Adipocyte (in vitro differentiated cells): ENCODE measurements around the gene NUP43.
"Not testable (repeated sequence)": the region's sequence is repeated elsewhere in the genome, so short reads cannot be mapped to it uniquely, and the experiment has no call there.

Source experiments
- DNase-seq: peaks from one replicate; pipeline ENCODE4 v3.0.0-alpha.2; 2015; ENCODE audit warnings: low read depth
- H3K27me3 ChIP-seq: replicated peaks from 2 replicates; pipeline ENCODE4 v1.7.0; 2013; ENCODE audit warnings: mild to moderate bottlenecking, low read length, moderate library complexity; ENCODE audit not compliant: control insufficient read depth, insufficient read depth
- H3K36me3 ChIP-seq: 2 replicates; pipeline ENCODE4 v1.7.0; 2013; ENCODE audit warnings: low read length, mild to moderate bottlenecking, moderate library complexity; ENCODE audit not compliant: control insufficient read depth, insufficient read depth, severe bottlenecking
- H3K4me1 ChIP-seq: 2 replicates; pipeline ENCODE4 v1.7.0; 2013; ENCODE audit warnings: mild to moderate bottlenecking, low read length, moderate library complexity; ENCODE audit not compliant: control insufficient read depth, insufficient read depth
- H3K4me3 ChIP-seq: 2 replicates; pipeline ENCODE4 v1.7.0; 2013; ENCODE audit warnings: mild to moderate bottlenecking, low read length, moderate library complexity
- H3K9ac ChIP-seq: 2 replicates; pipeline ENCODE4 v1.7.0; 2013; ENCODE audit warnings: mild to moderate bottlenecking, low read length, moderate library complexity
- H3K9me3 ChIP-seq: 2 replicates; pipeline ENCODE4 v1.7.0; 2013; ENCODE audit warnings: mild to moderate bottlenecking, low read length, moderate library complexity; ENCODE audit not compliant: control insufficient read depth

The NUP43 gene

GRCh38 chr6:149761438-149761837 is 15.1 kb upstream of the NUP43 start:
- Histone ChIP-seq H3K4me3 (no peak overlapping the region), H3K9me3 (peaks cover 3% of the 10 kb centered on the region), H3K4me1 (peaks cover 22% of the 10 kb centered on the region), H3K27me3 (no peaks in the 10 kb centered on the region), H3K9ac (no peak overlapping the region), H3K36me3 (peaks cover 21% of the 10 kb centered on the region)
- no peak for DNase-seq

GRCh38 chr6:149756261-149756636 is 9.9 kb upstream of the NUP43 start:
- Histone ChIP-seq H3K4me1 (peaks cover 22% of the 10 kb centered on the region), H3K36me3 (peaks cover 17% of the 10 kb centered on the region), H3K27me3 (no peaks in the 10 kb centered on the region), H3K9ac (no peak overlapping the region), H3K4me3 (no peak overlapping the region), H3K9me3 (no peaks in the 10 kb centered on the region)
- DNase-seq = no peak

GRCh38 chr6:149755300-149756260 is 9.3 kb upstream of the NUP43 start:
- DNase-seq = no peak
- no peak overlapping the region for H3K4me3 ChIP-seq
- H3K36me3 ChIP-seq = peaks cover 17% of the 10 kb centered on the region
- H3K4me1 ChIP-seq = peaks cover 28% of the 10 kb centered on the region
- no peak overlapping the region for H3K9ac ChIP-seq
- no peaks in the 10 kb centered on the region for H3K27me3 ChIP-seq
- no peaks in the 10 kb centered on the region for H3K9me3 ChIP-seq

- H3K4me1 ChIP-seq = peaks cover 30% of the 10 kb centered on the region
- peaks cover 6% of the 10 kb centered on the region for H3K36me3 ChIP-seq
- DNase-seq = no peak
Measured at GRCh38 chr6:149754548-149754947, 8.2 kb upstream of the NUP43 start.

GRCh38 chr6:149753374-149753637 is 7.0 kb upstream of the NUP43 start:
- H3K9me3 ChIP-seq, H3K9ac ChIP-seq, H3K4me3 ChIP-seq, H3K36me3 ChIP-seq, DNase-seq, H3K27me3 ChIP-seq: not testable (repeated sequence)
- peaks cover 33% of the 10 kb centered on the region for H3K4me1 ChIP-seq

More at GRCh38 chr6:149754548-149754947, 8.2 kb upstream of the NUP43 start:
- Histone ChIP-seq H3K9me3 (no peaks in the 10 kb centered on the region), H3K4me3 (no peak overlapping the region), H3K27me3 (no peaks in the 10 kb centered on the region), H3K9ac (no peak overlapping the region)

- no peaks in the 10 kb centered on the region for H3K27me3 ChIP-seq
- H3K4me1 ChIP-seq = peaks cover 33% of the 10 kb centered on the region
- H3K9me3 ChIP-seq = no peaks in the 10 kb centered on the region
- peak overlapping the region; percentile 56 for H3K4me3 ChIP-seq
- H3K9ac ChIP-seq = no peak overlapping the region
- no peaks in the 10 kb centered on the region for H3K36me3 ChIP-seq
- peak; percentile 36 for DNase-seq
Measured at GRCh38 chr6:149752600-149753373, 6.5 kb upstream of the NUP43 start.

GRCh38 chr6:149751920-149752319 is 5.6 kb upstream of the NUP43 start:
- not testable (repeated sequence) for H3K36me3 ChIP-seq, H3K9ac ChIP-seq, H3K27me3 ChIP-seq, H3K9me3 ChIP-seq, DNase-seq
- peak overlapping the region; percentile 56 for H3K4me3 ChIP-seq
- peaks cover 30% of the 10 kb centered on the region for H3K4me1 ChIP-seq

- H3K9me3 ChIP-seq = no peaks in the 10 kb centered on the region
- no peak for DNase-seq
Measured at GRCh38 chr6:149751239-149751638, 4.9 kb upstream of the NUP43 start.

GRCh38 chr6:149750136-149750609 is 3.8 kb upstream of the NUP43 start:
- no peaks in the 10 kb centered on the region for H3K36me3 ChIP-seq
- H3K9ac ChIP-seq = peak overlapping the region; percentile 99
- peak; percentile 76 for DNase-seq
- H3K4me1 ChIP-seq = peaks cover 37% of the 10 kb centered on the region
- H3K27me3 ChIP-seq = no peaks in the 10 kb centered on the region
- peak overlapping the region; percentile 99 for H3K4me3 ChIP-seq
- H3K9me3 ChIP-seq = no peaks in the 10 kb centered on the region

More at GRCh38 chr6:149751239-149751638, 4.9 kb upstream of the NUP43 start:
- H3K4me3 ChIP-seq = peak overlapping the region; percentile 99
- H3K4me1 ChIP-seq = peaks cover 30% of the 10 kb centered on the region
- no peaks in the 10 kb centered on the region for H3K36me3 ChIP-seq
- no peaks in the 10 kb centered on the region for H3K27me3 ChIP-seq
- peak overlapping the region; percentile 99 for H3K9ac ChIP-seq

GRCh38 chr6:149749594-149750135 is 3.3 kb upstream of the NUP43 start, which contains the start of gene PCMT1:
Gene PCMT1 (plus strand): TSS chr6:149749741. CDS start chr6:149749902, 161 bp downstream.
- Histone ChIP-seq H3K9ac (peak within 1 kb of the TSS; percentile 99), H3K27me3 (no peaks in the 10 kb centered on the region), H3K4me1 (peaks cover 37% of the 10 kb centered on the region), H3K36me3 (no peaks in the 10 kb centered on the region), H3K9me3 (no peaks in the 10 kb centered on the region), H3K4me3 (peak within 1 kb of the TSS; percentile 99)
- peak; percentile 98 for DNase-seq

- not testable (repeated sequence) for DNase-seq, H3K9me3 ChIP-seq, H3K27me3 ChIP-seq, H3K36me3 ChIP-seq
- H3K4me1 ChIP-seq = peaks cover 37% of the 10 kb centered on the region
- H3K4me3 ChIP-seq = peak overlapping the region; percentile 99
- H3K9ac ChIP-seq = peak overlapping the region; percentile 99
Measured at GRCh38 chr6:149749082-149749593, 2.8 kb upstream of the NUP43 start.
